Mononuclear cell (primary cell): ENCODE data around the gene MAP3K6. TPM values are rescaled to one million over a fixed set of nuclear protein-coding genes. Genes with fewer than 3 reads are reported as not detected.

Experiments used
- H3K27me3 ChIP-seq: 2 replicates; pipeline ENCODE4 v1.6.0; 2011; ENCODE audit warnings: low read length, control low read depth; ENCODE audit not compliant: insufficient read depth
- H3K4me1 ChIP-seq: 2 replicates; pipeline ENCODE4 v1.5.1; 2011; ENCODE audit warnings: mild to moderate bottlenecking, low read length, control low read depth; ENCODE audit not compliant: insufficient read depth
- H3K4me3 ChIP-seq: 2 replicates; pipeline ENCODE4 v1.5.1; 2011; ENCODE audit warnings: mild to moderate bottlenecking, low read length, moderate library complexity
- H3K9me3 ChIP-seq: 2 replicates; pipeline ENCODE4 v1.5.1; 2011; ENCODE audit warnings: low read depth, mild to moderate bottlenecking, control low read depth, low read length
- total RNA-seq: library from RNA; depleted of rRNA; stranded (reverse); fragments of >200 nt; gene quantifications from one replicate; pipeline ENCODE4 v1.2.3, GENCODE V29; 2012

The MAP3K6 gene
- total RNA-seq, 1 donor, result 2.0 TPM

DNA sequence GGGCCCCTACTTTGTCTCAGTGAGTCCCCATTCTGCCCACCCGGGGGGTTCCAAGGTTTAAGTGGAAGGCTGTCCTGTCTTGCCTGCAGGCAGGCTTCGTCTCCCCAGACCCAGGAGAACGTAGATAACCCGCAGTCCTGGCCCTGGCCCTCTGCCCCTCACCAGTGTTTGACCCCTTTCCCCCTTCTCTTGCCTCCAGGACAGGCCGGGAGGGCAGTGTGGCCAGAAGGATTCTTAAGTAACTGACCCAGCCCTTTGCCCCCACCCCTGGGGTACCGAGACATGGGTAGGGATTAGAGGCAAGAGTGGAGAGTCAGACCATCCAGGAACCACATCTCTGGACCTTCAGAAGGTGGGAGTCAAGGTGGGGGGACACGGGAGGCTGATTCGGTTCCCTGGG is 36.0 kb downstream of the MAP3K6 start:
- peaks cover 23% of the 10 kb centered on the region for H3K4me1 ChIP-seq
- no peaks in the 10 kb centered on the region for H3K9me3 ChIP-seq
- no peak overlapping the region for H3K4me3 ChIP-seq
- H3K27me3 ChIP-seq, result no peaks in the 10 kb centered on the region

DNA sequence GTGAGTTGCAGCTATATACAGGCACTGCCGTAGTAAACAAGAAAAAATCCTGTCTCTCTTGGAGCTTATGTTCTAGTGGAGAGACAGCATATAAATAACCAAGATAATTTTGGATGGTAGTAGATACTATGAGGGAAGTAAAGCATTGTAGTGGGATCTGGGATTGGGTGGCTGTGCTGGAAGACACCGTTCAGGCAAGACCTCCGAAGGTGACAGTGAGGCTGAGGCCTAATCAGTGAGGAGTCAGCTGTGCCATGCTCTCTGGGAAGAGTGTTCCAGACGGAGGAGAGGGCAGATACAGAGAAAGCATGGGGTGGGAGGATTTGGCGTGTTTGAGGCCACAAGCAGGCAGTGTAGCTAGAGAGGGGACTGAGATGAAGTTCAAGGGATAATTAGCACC is 38.8 kb downstream of the MAP3K6 start:
- H3K4me3 ChIP-seq, result no peak overlapping the region
- H3K9me3 ChIP-seq, result no peaks in the 10 kb centered on the region
- H3K27me3 ChIP-seq, result no peaks in the 10 kb centered on the region
- H3K4me1 ChIP-seq, result peaks cover 34% of the 10 kb centered on the region

DNA sequence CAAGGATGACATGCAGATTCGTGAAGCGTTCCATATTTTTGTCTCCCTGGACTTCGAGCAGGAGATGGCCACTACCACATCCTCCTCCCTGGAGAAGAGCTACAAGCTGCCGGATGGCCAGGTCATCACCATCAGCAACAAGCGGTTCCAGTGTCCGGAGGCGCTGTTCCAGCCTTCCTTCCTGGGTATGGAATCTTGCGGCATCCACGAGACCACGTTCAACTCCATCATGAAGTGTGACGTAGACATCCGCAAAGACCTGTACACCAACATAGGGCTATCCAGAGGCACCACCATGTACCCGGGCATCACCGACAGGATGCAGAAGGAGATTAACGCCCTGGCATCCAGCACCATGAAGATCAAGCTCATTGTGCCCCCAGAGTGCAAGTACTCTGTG is 41.5 kb downstream of the MAP3K6 start:
- Histone ChIP-seq H3K4me1 (peaks cover 32% of the 10 kb centered on the region), H3K27me3 (no peaks in the 10 kb centered on the region), H3K9me3 (no peaks in the 10 kb centered on the region), H3K4me3 (no peak overlapping the region)

DNA sequence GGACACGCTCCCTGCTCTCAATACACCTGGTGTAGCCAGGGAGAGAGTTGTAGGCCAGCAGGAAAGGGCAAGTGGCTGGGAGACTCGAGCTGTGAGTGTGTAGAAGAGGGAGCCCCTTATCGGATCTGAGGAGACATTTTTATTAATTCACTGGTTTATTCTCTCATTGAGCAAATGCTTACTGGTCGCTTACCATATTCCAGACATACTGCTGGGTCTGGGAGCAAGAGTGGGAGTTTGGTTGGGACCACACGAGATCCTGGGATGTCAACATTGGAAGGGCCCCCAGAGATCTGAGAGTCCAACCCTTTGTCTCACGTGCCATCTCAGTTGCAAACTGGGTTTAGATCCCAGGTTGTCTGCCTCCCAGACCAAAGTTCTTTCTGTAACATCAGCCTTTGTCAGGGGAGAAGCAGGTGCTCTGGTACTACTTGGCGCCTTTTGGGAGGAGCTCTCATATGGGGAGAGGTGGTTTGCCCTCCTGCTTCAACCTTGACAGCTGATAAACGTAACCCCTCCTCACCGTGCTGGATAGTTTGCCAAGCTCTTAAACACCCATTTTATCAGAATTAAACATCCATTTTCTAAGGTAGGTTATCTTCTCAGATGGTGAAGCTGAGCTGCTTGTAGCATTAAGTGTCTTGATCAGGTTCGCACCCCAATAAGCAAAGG is 44.1 kb downstream of the MAP3K6 start:
- Histone ChIP-seq H3K27me3 (no peaks in the 10 kb centered on the region), H3K9me3 (no peaks in the 10 kb centered on the region), H3K4me3 (peak overlapping the region; percentile 97), H3K4me1 (peaks cover 32% of the 10 kb centered on the region)

DNA sequence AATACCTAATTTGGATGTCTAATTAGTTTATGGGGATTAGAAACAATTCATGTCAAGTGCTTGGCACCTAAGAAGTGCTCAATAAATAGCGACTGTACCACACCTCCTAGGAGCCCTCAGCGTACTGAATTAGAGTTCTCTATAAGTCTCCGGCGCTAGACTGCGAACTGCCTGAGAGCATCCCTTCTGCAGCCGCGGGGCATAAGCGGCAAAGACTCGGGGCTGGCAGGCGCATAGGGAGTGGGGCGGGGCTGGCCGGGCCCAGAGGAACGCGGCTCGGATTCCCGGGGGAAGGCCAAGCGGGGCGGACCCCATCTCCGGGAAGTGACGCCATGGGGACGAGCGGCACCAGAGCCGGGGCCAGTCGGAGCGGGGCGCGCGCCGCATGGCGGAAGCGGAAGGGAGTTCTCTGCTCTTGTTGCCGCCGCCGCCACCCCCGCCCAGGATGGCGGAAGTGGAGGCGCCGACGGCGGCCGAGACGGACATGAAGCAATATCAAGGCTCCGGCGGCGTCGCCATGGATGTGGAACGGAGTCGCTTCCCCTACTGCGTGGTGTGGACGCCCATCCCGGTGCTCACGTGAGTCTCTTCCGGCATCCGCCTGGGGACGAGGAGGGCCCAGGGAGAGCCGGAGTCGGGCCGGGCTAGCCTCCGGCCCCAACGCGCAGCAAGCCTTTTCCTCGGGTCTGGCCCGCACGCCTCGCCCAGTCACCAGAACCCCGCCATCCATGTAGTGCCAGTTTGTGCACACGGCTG is 44.8 kb downstream of the MAP3K6 start, which contains the start of gene TMEM222:
TMEM222 (plus strand) TSS at position 351 of the 756 bp plus-strand sequence; CDS start at position 386, 35 bp downstream.
- H3K27me3 ChIP-seq, result no peaks in the 10 kb centered on the region
- peak within 1 kb of the TSS; percentile 97 for H3K4me3 ChIP-seq
- no peaks in the 10 kb centered on the region for H3K9me3 ChIP-seq
- H3K4me1 ChIP-seq, result peaks cover 32% of the 10 kb centered on the region

DNA sequence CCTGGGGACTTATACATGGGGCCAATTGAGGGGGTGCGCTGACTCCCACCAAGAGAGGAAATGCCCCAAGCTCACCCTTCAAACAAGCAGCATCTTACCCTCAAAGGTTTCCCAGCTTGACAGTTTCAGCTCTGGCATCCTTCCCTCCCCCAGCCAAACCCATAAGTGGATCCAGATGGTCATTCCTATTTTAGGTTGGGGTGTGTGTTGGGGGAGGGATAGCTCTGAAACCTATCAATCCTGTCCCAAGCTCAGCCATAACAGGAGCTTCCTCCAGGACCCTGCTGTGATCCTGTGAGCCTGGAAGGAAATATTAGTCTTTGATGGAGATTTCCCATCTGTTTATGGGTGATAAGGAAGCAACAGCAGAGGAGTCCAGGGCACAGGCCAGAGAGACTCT is 48.2 kb downstream of the MAP3K6 start:
- no peak overlapping the region for H3K4me3 ChIP-seq
- no peaks in the 10 kb centered on the region for H3K27me3 ChIP-seq
- no peaks in the 10 kb centered on the region for H3K9me3 ChIP-seq
- H3K4me1 ChIP-seq, result peaks cover 16% of the 10 kb centered on the region

DNA sequence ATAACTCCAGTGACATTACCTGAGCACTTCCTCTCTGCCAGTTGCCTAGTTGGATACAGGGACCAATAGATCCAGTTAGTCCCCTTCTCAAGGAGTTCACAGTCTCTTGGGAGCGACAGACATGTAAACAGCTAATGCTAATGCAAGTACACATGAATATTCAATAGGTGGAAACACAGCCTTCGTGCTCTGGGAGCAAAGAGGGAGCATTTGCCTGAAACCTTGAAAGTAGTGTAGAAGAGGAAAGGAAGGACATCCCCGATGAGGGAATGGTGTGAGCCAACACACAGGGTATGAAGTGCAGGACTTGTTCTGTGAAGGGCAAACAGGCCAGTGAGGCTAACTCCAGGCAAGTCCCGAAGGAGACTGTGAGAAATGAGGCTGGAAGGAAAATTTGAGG is 48.6 kb downstream of the MAP3K6 start:
- no peaks in the 10 kb centered on the region for H3K9me3 ChIP-seq
- H3K27me3 ChIP-seq, result no peaks in the 10 kb centered on the region
- H3K4me1 ChIP-seq, result peaks cover 11% of the 10 kb centered on the region
- H3K4me3 ChIP-seq, result no peak overlapping the region

DNA sequence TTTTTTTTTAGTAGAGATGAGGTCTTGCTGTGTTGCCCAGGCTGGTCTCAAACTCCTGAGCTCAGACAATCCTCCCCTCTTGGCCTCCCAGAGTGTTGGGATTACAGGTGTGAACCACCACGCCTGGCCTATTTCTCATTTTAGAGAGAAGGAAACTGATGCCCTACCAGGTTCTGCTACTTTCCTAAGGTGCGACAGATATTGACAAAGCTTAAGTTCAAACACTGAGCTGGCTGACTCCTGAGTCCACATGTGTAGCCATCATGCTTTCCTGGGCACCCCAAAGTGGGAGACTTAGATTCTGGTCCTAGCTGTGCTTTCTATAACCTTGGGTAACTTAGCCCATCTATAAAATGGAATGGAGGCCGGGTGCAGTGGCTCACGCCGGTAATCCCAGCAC is 49.9 kb downstream of the MAP3K6 start:
- Histone ChIP-seq H3K9me3 (no peaks in the 10 kb centered on the region), H3K27me3 (no peaks in the 10 kb centered on the region), H3K4me1 (peaks cover 4% of the 10 kb centered on the region), H3K4me3 (no peak overlapping the region)

DNA sequence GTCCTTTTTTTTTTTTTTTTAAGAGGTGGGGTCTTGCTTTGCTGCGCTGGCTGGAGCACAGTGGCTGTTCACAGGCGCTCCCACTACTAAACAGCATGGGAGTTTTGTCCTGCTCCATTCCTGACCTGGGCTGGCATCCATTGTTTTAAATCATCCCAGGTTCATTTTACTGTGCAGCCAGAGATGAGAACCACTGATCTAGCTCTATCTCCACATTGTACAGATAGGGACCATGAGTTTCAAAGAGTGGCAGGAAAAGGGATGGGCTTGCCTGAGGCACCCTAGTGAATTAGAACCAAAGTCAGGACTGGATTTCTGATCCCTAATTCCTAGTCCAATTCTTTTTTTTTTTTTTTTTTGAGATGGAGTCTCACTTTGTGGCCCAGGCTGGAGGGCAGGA is 52.0 kb downstream of the MAP3K6 start:
- no peaks in the 10 kb centered on the region for H3K9me3 ChIP-seq
- no peak overlapping the region for H3K4me3 ChIP-seq
- no peaks in the 10 kb centered on the region for H3K4me1 ChIP-seq
- no peaks in the 10 kb centered on the region for H3K27me3 ChIP-seq

DNA sequence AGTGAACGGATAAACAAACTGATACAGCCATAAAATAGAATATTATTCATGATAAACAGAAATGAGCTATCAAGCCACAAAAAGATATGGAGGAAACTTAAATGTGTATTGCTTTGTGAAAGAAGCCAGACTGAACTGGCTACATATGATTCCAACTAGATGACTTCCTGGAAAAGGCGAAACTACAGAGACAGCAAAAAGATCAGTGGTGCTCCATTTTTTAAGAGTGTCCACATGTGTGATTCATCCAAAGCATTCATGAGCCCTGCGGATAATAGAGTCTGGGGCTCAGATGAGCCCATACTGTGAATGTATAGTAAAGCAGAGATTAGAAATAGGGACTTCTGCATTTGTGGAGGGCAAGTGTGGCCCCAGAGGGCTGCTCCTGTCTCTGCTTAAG is 52.6 kb downstream of the MAP3K6 start:
- Histone ChIP-seq H3K4me1 (no peaks in the 10 kb centered on the region), H3K9me3 (no peaks in the 10 kb centered on the region), H3K4me3 (no peak overlapping the region), H3K27me3 (no peaks in the 10 kb centered on the region)

DNA sequence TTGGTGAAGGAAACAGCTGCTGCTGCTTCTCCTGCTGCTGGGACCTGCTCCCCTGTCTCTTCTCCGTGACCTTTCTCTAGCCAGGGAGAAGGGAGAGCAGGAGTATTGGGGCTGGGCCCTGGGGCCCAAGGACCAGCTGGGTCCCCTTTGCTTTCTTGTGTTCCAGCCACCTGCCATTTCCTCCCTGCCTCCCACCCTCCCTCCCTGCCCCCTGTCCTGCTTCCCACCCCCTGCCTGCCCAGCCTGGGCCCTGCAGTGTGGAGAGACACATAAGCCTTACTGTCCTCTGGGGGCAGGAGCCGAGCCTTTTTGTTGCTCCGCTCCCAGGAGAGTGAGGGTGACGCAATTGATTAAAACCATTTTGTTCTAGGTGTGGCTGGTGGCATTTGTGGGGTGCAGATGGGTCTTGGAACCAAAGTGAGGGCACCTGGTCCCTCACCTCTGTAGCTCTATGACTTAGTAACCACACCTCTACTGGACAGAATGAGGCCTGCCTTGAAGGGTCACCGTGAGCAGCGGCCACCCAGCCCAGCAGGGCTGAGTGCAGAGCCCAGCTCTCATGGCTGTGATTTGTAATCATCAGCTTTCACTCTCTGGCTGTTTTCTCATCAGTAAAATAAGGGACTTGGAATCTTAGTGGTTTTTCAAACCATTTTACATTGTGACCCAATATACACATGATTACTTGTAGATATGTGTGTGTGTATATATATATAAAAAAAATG is 58.7 kb downstream of the MAP3K6 start:
- no peaks in the 10 kb centered on the region for H3K4me1 ChIP-seq
- H3K4me3 ChIP-seq, result no peak overlapping the region
- H3K9me3 ChIP-seq, result no peaks in the 10 kb centered on the region

DNA sequence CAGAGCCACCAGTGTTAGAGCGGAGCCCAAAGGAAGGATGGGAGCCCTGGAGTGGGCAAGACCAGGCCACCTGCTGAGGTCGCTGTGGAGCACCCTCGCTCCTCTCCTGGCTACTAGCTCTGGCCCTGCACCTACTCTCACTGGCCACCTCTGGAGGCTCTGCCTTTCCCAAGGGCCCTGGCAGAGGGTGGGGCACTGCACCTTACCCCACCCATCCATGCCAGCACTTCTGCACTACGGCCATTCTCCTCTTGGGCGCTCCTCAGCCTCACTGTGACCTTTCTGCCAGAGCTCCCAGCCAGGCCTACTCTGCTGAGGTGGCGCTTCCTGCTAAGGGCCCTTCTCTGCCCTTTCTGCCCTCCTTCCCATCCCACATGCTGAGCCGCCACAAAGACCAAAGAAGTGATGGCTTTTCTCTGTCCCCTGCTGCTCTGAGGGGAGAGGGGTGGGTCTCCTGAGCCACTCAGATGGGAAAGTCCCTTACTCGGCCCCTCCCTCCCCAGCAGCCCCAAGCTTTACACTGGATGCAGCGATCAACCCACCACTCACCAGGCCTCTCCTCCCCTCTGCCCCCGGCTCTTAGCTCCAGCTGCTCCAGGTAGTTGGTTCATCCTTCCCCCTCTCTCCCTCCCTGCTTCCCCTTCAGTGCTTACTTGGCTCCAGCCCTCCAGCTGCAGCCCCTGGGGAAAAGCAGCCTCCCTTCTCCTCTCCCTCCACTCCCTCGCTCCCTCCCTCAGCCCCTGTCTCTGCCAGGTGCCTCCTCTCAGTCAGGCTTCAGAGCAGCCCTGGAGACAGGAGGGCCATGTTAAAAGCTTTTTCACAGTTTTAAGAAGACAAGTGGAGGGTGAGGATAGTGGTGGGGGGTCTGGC is 59.6 kb downstream of the MAP3K6 start:
- Histone ChIP-seq H3K4me3 (no peak overlapping the region), H3K27me3 (no peaks in the 10 kb centered on the region), H3K9me3 (no peaks in the 10 kb centered on the region), H3K4me1 (no peaks in the 10 kb centered on the region)

More for the DNA sequence above, 58.7 kb downstream of the MAP3K6 start:
- no peaks in the 10 kb centered on the region for H3K27me3 ChIP-seq

DNA sequence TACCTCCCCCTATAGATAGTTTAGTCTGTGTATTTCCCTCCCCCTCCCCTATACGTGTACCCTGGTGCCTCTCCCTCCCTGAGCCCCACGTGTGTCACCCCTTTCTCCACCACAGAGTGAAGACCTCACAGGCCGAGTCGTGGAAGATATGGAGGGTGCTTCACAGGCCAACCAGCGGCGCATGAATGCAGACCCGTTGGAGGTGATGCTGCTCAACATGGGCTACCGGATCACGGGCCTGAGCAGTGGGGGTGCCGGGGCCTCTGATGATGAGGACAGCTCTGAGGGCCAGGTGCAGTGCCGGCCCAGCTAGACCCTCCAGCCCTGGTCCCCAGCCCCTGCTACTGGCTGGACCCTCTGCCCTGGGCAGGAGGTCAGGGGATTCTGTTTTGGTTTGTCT is 60.7 kb downstream of the MAP3K6 start:
- H3K27me3 ChIP-seq, result no peaks in the 10 kb centered on the region
- no peaks in the 10 kb centered on the region for H3K9me3 ChIP-seq
- no peaks in the 10 kb centered on the region for H3K4me1 ChIP-seq
- no peak overlapping the region for H3K4me3 ChIP-seq
